Mucosa of rectum (tissue), 2 donors: Measurements from ENCODE around the gene DST.

Experiments used
- H3K27ac ChIP-seq, 2 donors: one replicate each; pipeline ENCODE4 v1.7.0; 2013; ENCODE audit warnings: inconsistent platforms in 2 of 2, low read depth in 2 of 2, low read length in 2 of 2
- H3K27me3 ChIP-seq, 2 donors: one replicate each; pipeline ENCODE4 v1.7.0; 2013; ENCODE audit warnings: low read length in 2 of 2; ENCODE audit not compliant: control insufficient read depth in 2 of 2, insufficient read depth in 2 of 2
- H3K36me3 ChIP-seq, 2 donors: one replicate each; pipeline ENCODE4 v1.7.0; 2013; ENCODE audit warnings: low read length in 2 of 2; ENCODE audit not compliant: control insufficient read depth in 2 of 2, insufficient read depth in 2 of 2
- H3K4me1 ChIP-seq, 2 donors: one replicate each; pipeline ENCODE4 v1.7.0; 2013; ENCODE audit warnings: low read length in 2 of 2, mild to moderate bottlenecking in 1 of 2; ENCODE audit not compliant: control insufficient read depth in 2 of 2, insufficient read depth in 2 of 2
- H3K4me3 ChIP-seq, 2 donors: one replicate each; pipeline ENCODE4 v1.7.0; 2013; ENCODE audit warnings: low read length in 2 of 2
- H3K9ac ChIP-seq, 2 donors: one replicate each; pipeline ENCODE4 v1.7.0; 2013; ENCODE audit warnings: low read length in 2 of 2, low read depth in 1 of 2, mild to moderate bottlenecking in 1 of 2
- H3K9me3 ChIP-seq, 2 donors: one replicate each; pipeline ENCODE4 v1.7.0; 2013; ENCODE audit warnings: low read length in 2 of 2; ENCODE audit not compliant: control insufficient read depth in 2 of 2
- donor health status: healthy.
- donor health status: Normal muscosa, but diverticular disease.

The DST gene

GRCh38 chr6:56541030-56541600, 101.6 kb downstream of the DST start:
- H3K27me3 ChIP-seq = no peaks in the 10 kb centered on the region
- peaks cover 4 to 23% of the 10 kb centered on the region in 2 donors for H3K4me1 ChIP-seq
- peaks cover 5 to 6% of the 10 kb centered on the region in 2 donors for H3K36me3 ChIP-seq
- peak overlapping the region; percentile 91 to 92 for H3K27ac ChIP-seq
- peak overlapping the region; percentile 78 to 88 for H3K4me3 ChIP-seq
- H3K9me3 ChIP-seq = no peaks in the 10 kb centered on the region
- peak overlapping the region; percentile 43 to 77 for H3K9ac ChIP-seq

DNA sequence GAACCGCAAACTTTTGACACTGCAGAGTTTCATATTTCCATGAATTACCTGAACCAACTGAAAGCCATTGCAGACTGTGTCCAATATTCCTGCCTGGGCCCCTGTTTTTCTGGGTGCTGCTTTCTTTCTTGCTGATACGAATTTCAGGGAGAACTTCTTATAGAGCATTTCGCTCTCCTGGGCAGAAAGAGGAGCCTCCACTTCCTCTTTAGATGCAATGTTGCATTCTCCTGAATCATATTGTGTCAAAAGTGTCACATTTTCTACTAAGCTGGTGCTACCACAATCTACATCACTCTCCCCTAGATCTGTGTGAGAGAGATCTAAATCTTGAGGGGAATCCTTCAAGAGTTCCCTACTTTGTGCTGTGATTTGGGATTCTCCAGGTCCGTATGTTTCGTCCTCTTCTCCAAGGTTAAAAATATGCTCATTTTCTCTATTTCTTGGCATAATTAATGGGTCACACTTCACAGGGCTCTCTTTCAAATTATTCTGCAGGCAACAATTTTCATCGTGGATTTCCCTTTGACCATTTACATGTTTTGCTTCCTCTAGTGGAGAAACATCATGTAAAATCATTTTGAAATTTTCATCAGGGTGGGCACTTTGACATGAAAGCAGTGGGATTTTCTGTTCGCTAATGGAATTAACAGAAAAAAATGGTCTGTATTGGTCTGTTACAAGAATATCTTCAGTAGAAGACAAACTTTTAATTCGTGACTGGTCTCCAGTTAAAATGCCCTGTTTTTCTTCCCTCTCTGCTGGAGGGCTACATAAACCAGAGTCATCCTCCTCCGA, 102.3 kb downstream of the DST start:
- peaks cover 4 to 23% of the 10 kb centered on the region in 2 donors for H3K4me1 ChIP-seq
- H3K9ac ChIP-seq = peak overlapping the region; percentile 43 to 77
- H3K9me3 ChIP-seq = no peaks in the 10 kb centered on the region
- H3K27me3 ChIP-seq = no peaks in the 10 kb centered on the region
- peaks cover 10 to 11% of the 10 kb centered on the region in 2 donors for H3K36me3 ChIP-seq
- peak overlapping the region; percentile 78 to 88 for H3K4me3 ChIP-seq
- H3K27ac ChIP-seq = peak overlapping the region; percentile 91 to 92

GRCh38 chr6:56539527-56540105, 103.1 kb downstream of the DST start:
- Histone ChIP-seq H3K4me1 (peaks cover 4 to 23% of the 10 kb centered on the region in 2 donors), H3K27me3 (no peaks in the 10 kb centered on the region), H3K27ac (peak overlapping the region in 1 of 2 donors; percentile 3), H3K9ac (no peak overlapping the region), H3K36me3 (peaks cover 11 to 17% of the 10 kb centered on the region in 2 donors), H3K9me3 (no peaks in the 10 kb centered on the region), H3K4me3 (peak overlapping the region in 1 of 2 donors; percentile 2)

GRCh38 chr6:56538851-56539250, 103.8 kb downstream of the DST start:
- Histone ChIP-seq H3K9me3 (no peaks in the 10 kb centered on the region), H3K9ac (no peak overlapping the region), H3K4me3 (peak overlapping the region in 1 of 2 donors; percentile 2), H3K36me3 (peaks cover 11 to 21% of the 10 kb centered on the region in 2 donors), H3K4me1 (peaks cover 4 to 23% of the 10 kb centered on the region in 2 donors), H3K27ac (no peak overlapping the region), H3K27me3 (no peaks in the 10 kb centered on the region)

GRCh38 chr6:56537223-56537770, 105.4 kb downstream of the DST start:
- Histone ChIP-seq H3K9me3 (no peaks in the 10 kb centered on the region), H3K27ac (no peak overlapping the region), H3K4me1 (peaks cover 4 to 20% of the 10 kb centered on the region in 2 donors), H3K9ac (no peak overlapping the region), H3K36me3 (peaks cover 16 to 22% of the 10 kb centered on the region in 2 donors), H3K4me3 (no peak overlapping the region), H3K27me3 (no peaks in the 10 kb centered on the region)

DNA sequence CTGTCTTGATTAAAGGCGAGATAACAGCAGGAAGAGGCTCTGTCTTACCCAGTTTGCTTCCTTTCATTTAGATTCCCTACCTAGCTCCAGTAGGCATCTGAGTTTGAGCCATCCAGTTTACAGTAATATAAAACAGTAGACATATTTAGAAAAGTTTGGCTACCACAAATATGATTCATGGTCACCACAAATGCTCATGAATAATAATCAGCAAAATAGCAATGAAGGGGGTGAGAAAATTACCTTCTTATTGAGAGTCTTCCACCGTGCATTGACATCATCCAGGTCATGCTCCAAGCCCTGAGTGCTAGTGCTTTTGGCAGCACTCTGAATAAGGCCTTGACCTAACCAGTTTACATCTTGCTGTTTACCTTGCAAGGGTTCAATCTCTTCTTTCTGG, 106.2 kb downstream of the DST start:
- no peak overlapping the region for H3K4me3 ChIP-seq
- H3K27me3 ChIP-seq = no peaks in the 10 kb centered on the region
- H3K9me3 ChIP-seq = no peaks in the 10 kb centered on the region
- no peak overlapping the region for H3K9ac ChIP-seq
- H3K27ac ChIP-seq = no peak overlapping the region
- H3K4me1 ChIP-seq = peaks cover 0 to 14% of the 10 kb centered on the region in 2 donors
- peaks cover 22 to 26% of the 10 kb centered on the region in 2 donors for H3K36me3 ChIP-seq

- Histone ChIP-seq H3K9me3 (no peaks in the 10 kb centered on the region), H3K4me1 (peaks cover 0 to 8% of the 10 kb centered on the region in 2 donors), H3K4me3 (no peak overlapping the region), H3K36me3 (peaks cover 27 to 28% of the 10 kb centered on the region in 2 donors), H3K27me3 (no peaks in the 10 kb centered on the region), H3K27ac (no peak overlapping the region), H3K9ac (no peak overlapping the region)
These were observed 107.1 kb downstream of the DST start for GRCh38 chr6:56535626-56536025.

DNA sequence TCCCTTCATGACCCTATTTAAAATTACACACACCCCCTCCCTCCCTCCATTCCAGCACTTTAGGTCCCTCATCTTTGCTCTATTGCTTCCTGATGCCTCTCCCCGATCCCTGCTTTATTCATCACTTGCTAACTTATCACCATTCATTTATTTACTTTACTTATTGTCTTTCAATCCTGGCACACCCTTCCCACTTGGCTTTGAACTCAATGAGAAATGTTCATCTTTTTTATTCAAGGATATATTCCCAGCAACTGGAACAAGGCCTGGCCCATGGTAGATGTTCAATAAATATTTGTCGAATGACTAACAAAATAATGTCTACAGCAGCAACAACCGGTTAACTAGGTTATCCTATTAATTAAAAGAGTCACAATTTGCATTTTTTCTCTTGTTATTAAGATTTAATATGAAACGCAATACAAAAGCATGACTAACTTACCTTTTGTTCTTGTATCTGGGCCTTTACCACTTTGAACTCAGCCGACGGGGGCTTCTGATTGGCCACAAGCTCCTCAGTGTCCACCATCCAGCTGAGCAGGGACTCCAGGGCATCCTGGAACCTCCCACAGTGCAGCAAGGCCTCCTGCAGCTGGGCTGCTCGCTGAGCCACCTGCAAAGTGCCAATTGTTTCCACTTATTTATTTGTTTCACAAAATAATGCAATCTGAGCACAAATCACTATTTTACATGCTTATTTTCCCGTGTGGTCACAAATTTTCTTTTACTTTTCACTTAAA, 107.8 kb downstream of the DST start:
- H3K4me3 ChIP-seq = no peak overlapping the region
- no peak overlapping the region for H3K27ac ChIP-seq
- no peaks in the 10 kb centered on the region for H3K27me3 ChIP-seq
- peaks cover 0 to 7% of the 10 kb centered on the region in 2 donors for H3K4me1 ChIP-seq
- H3K9ac ChIP-seq = no peak overlapping the region
- no peaks in the 10 kb centered on the region for H3K9me3 ChIP-seq
- peaks cover 28 to 29% of the 10 kb centered on the region in 2 donors for H3K36me3 ChIP-seq

DNA sequence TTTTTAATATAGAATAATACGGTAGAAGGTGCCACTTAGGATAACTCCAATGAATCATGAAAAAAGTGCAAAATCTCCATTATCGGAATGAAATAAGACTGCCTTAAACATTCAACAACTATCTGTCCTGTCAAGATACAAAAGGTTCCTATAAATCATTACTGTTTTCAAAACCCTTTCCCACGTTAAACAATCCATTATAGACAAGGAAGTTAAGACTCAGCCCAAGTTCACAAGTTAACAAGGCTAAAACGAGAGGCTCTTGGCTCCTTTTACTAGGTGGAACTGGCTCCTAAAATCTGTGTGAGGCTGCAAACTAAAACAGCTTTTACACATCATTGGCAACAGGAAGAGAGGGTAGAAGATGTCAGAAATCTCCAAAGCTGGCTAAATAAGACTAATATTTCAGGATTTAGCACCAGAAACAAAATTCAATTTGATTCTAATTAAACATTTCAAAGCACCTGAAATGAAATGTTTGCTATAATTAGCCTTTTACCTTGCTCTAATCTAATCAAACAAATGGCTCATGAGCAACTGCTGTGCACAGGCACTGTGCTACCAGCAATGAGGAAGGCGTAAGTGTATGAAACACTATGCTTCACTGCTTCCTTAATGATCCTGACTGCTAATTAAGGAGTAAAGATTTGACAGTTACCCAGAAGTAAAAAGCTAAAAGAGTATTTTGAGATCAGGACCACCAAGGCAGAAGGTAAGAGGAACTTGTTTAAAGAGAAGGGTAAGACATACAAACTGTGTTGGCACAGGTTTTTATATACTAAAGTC, 109.7 kb downstream of the DST start:
- Histone ChIP-seq H3K27ac (no peak overlapping the region), H3K9ac (no peak overlapping the region), H3K4me1 (no peaks in the 10 kb centered on the region), H3K9me3 (no peaks in the 10 kb centered on the region), H3K36me3 (peaks cover 35 to 36% of the 10 kb centered on the region in 2 donors), H3K4me3 (no peak overlapping the region), H3K27me3 (no peaks in the 10 kb centered on the region)
